SK-N-MC (cell line): Measurements from ENCODE around the gene KIAA0930.

ENCODE experiments used
- EZH2 ChIP-seq: fragments of 200-600 bp; sonication (generic); IDR thresholded peaks from one replicate; pipeline ENCODE4 v1.6.1; 2017; ENCODE audit warnings: antibody characterized with exemption
- POLR2AphosphoS5 ChIP-seq: IDR thresholded peaks from 2 replicates; pipeline ENCODE4 v1.6.1; 2012; ENCODE audit warnings: mild to moderate bottlenecking, low read depth, low read length, borderline replicate concordance

DNA sequence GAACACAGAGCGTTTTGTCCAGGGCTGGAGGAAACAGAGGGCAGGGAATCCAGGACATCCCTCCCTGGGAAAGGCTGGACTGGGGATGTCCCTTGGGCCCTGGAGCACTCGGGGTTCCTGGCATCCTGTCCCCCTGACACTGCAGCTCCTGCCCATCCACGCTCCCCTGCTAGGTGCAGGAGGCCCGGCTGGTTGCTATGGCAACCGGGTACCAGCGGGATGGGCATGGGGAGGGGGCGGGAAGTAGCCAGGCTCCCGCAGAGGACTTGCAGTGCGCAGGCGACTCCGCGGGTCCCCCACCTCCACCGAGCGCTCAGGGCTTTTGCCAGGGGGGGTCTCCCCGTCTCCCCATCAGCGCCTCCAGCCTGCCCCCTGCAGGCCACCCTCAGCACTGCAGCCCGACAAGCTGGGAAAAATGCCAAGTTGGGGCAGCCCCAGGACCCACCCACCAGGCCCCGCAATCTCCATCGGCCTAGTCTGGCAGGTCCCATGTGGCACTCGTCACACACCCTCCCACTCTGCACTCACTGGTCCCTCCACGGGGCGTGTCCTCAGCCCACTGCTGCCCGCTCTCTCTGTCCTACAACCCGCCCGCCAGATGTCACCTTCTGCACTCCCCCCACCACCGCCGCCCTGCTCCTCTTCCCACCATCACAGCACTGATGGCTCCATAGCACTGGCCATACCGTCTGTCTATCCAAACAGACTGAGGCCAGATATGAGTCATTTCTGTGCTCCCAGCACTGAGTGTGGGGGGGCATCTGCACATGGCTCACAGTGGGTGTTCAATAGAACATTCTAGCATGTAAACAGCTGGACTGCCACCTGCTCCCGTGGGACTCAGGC, 31.5 kb downstream of the KIAA0930 start:
- TF ChIP-seq POLR2AphosphoS5 (no peak), EZH2 (no peak)
